ENCODE data around the gene LRRN3. TPM values are rescaled to one million over a fixed set of nuclear protein-coding genes. Genes with fewer than 3 reads are reported as not detected.

LRRN3 gene
- total and polyA plus RNA-seq, 10 of the 15 experiments (the other 5 are each of a cell fraction or from before 2014, with no cell fraction given) = 0.02 to 0.24 (median 0.11) TPM; not detected in 3

DNA sequence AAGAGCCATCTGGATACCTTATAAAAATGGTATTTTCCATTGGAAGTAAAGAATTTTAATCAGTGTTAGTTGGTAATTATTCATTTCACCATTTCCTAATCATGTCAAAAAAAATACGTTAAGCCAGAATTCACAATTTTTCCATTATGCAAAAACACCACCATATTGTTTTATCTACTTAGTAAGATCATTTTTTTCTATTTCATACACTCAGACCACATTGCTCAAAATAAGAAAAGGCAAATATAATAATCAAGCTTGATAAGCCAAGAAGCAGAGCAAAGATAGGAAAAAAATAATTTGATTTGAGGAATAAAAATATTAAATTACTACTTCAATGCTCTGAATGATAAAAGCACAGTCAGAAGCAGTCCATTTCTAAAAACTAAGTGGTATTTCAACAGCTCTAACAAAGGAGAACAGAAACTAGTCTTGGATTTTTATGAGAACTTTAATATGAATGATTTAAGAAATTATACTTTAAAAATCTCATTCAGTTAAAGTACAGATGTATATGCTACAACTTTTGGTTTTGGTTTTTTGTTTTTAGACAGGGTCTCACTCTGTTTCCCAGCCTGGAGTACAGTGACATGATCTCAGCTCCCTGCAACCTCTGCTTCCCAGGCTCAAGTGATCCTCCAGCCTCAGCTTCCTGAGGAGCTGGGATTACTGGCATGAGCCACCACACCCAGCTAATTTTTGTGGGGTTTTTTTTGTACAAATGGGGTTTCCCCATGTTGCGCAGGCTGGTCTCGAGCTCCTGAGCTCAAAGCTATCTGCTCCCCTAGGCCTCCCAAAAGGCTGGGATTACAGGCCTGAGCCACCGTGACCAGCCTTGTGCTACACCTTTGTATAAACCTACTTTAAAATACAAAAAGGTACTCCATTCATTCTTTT lies 46.6 kb downstream of the LRRN3 start:
- Histone ChIP-seq H2AFZ (ENCODE audit: control insufficient read depth, low read depth, low read length) (peak overlapping the region; percentile 70), H3K27me3 (replicated peaks in 1 of 2; ENCODE audit: control insufficient read depth in 2 of 2, insufficient read depth in 2 of 2, low read length in 1 of 2) (no peaks in the 10 kb centered on the region), H3K27ac (ENCODE audit: control insufficient read depth, insufficient read depth) (peak overlapping the region; percentile 85), H3K4me2 (ENCODE audit: control insufficient read depth, insufficient read depth) (peak overlapping the region; percentile 67), H4K20me1 (ENCODE audit: control insufficient read depth, insufficient read depth) (no peaks in the 10 kb centered on the region), H3K79me2 (ENCODE audit: control insufficient read depth, insufficient read depth, low read length) (no peaks in the 10 kb centered on the region), H3K4me1 (ENCODE audit: control insufficient read depth, insufficient read depth, low read length) (peaks cover 9% of the 10 kb centered on the region; the same call in 1 of the 2 replicates), H3K4me3 (peak overlapping the region; percentile 40; the same call in 1 of the 2 replicates), H3K36me3 (ENCODE audit: control insufficient read depth in 2 of 2, insufficient read depth in 2 of 2, low read length in 1 of 2) (no peaks in the 10 kb centered on the region), H3K9ac (ENCODE audit: control insufficient read depth, insufficient read depth, low read length) (peak overlapping the region; percentile 53), H3K9me3 (replicated peaks; ENCODE audit: control insufficient read depth, insufficient read depth, low read length) (no peaks in the 10 kb centered on the region)
- WGBS (ENCODE audit: insufficient coverage, insufficient replicate concordance, low lambda C conversion rate, missing lambda C conversion rate) = 12% methylated on average over 4 of the region's 4 CpGs
- SMC1A ChIA-PET (ENCODE audit: uncharacterized antibody, unreplicated experiment) = interaction anchor here (0.6 to 4.2 kb wide), 30 partner anchors 7 to 1936 kb away, joined by 3 to 25 read pairs (median 6); no protein-coding TSS in a partner anchor
- BruUV-seq (replicated peaks) = no TSS peak
- CTCF ChIA-PET = interaction anchor here (0.7 to 2.7 kb wide), 13 partner anchors 9 to 597 kb away, joined by 3 to 11 read pairs (median 4); no protein-coding TSS in a partner anchor
- RAD21 ChIA-PET (ENCODE audit: unreplicated experiment) = interaction anchor here (0.8 to 3.1 kb wide), 15 partner anchors 11 to 425 kb away, joined by 3 to 21 read pairs (median 5); partner anchors contain the start of genes IMMP2L and LRRN3
- FAIRE-seq = no peak
- in situ Hi-C loops (cut with MboI) = no loop called here
- DNase-seq (ENCODE audit: low read depth, low spot score) = no peak
- TF ChIP-seq PML (IDR thresholded peaks at IDR 0.05; ENCODE audit: low read length) (0 out of 2 replicates have a peak, but pooled peaks have one; percentile 29), KLF5 (IDR thresholded peaks at IDR 0.05; ENCODE audit: partially characterized antibody) (no peak), IKZF1 (conservative IDR thresholded peaks at IDR 0.05) (peak; percentile 53), POLR2AphosphoS2 (IDR thresholded peaks at IDR 0.05; ENCODE audit: low read depth, low read length) (no peak), CHD1 (IDR thresholded peaks at IDR 0.05; ENCODE audit: low read depth, low read length) (no peak), SPI1 (IDR thresholded peaks at IDR 0.05; ENCODE audit: borderline replicate concordance, insufficient read depth, low read depth, low read length) (0 out of 2 replicates have a peak, but pooled peaks have one; percentile 16), IKZF2 (IDR thresholded peaks at IDR 0.05) (peak in 1 of 2 experiments; percentile 58; a peak in 2 of 4 replicates), NBN (IDR thresholded peaks at IDR 0.05) (0 out of 2 replicates have a peak, but pooled peaks have one; percentile 23), EED (IDR thresholded peaks at IDR 0.05; ENCODE audit: low read depth) (peak; percentile 89)
- TF ChIP-seq, protein P1, sequence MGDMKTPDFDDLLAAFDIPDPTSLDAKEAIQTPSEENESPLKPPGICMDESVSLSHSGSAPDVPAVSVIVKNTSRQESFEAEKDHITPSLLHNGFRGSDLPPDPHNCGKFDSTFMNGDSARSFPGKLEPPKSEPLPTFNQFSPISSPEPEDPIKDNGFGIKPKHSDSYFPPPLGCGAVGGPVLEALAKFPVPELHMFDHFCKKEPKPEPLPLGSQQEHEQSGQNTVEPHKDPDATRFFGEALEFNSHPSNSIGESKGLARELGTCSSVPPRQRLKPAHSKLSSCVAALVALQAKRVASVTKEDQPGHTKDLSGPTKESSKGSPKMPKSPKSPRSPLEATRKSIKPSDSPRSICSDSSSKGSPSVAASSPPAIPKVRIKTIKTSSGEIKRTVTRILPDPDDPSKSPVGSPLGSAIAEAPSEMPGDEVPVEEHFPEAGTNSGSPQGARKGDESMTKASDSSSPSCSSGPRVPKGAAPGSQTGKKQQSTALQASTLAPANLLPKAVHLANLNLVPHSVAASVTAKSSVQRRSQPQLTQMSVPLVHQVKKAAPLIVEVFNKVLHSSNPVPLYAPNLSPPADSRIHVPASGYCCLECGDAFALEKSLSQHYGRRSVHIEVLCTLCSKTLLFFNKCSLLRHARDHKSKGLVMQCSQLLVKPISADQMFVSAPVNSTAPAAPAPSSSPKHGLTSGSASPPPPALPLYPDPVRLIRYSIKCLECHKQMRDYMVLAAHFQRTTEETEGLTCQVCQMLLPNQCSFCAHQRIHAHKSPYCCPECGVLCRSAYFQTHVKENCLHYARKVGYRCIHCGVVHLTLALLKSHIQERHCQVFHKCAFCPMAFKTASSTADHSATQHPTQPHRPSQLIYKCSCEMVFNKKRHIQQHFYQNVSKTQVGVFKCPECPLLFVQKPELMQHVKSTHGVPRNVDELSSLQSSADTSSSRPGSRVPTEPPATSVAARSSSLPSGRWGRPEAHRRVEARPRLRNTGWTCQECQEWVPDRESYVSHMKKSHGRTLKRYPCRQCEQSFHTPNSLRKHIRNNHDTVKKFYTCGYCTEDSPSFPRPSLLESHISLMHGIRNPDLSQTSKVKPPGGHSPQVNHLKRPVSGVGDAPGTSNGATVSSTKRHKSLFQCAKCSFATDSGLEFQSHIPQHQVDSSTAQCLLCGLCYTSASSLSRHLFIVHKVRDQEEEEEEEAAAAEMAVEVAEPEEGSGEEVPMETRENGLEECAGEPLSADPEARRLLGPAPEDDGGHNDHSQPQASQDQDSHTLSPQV (IDR thresholded peaks at IDR 0.05) = no peak
- POLR2A ChIA-PET = interaction anchor here (1.2 to 1.7 kb wide), 2 partner anchors 9 to 33 kb away, joined by 3 to 5 read pairs; no protein-coding TSS in a partner anchor
- intact Hi-C loops (cut with micrococcal nuclease; ENCODE audit: unreplicated experiment) = no loop called here
- ATAC-seq = peak; percentile 91

Data from GM12878 (cell line).